Measurements from ENCODE around the gene ANGPTL7. TPM values are rescaled to one million over a fixed set of nuclear protein-coding genes. Genes with fewer than 3 reads are reported as not detected.

The ANGPTL7 gene
- not detected for total RNA-seq

- no peaks in the 10 kb centered on the region for H3K4me1 Mint-ChIP-seq (ENCODE audit: low read depth)
- DNase-seq = no peak
- no peak for ATAC-seq
- no peaks in the 10 kb centered on the region for H3K9me3 Mint-ChIP-seq
- no peak within 1 kb of the TSS for H3K4me3 Mint-ChIP-seq
- H3K27me3 Mint-ChIP-seq (ENCODE audit: low read depth) = no peaks in the 10 kb centered on the region
- H3K36me3 Mint-ChIP-seq (ENCODE audit: insufficient read depth) = peaks cover 21% of the 10 kb centered on the region
These were observed at the start of gene ANGPTL7 for GRCh38 chr1:11188858-11189451. Gene ANGPTL7, plus strand, starts transcription at chr1:11189355. Its CDS starts 225 bp downstream, at chr1:11189580.

- Mint-ChIP-seq H3K36me3 (ENCODE audit: insufficient read depth) (peaks cover 34% of the 10 kb centered on the region), H3K27me3 (ENCODE audit: low read depth) (no peaks in the 10 kb centered on the region), H3K9me3 (no peaks in the 10 kb centered on the region), H3K4me3 (no peak overlapping the region), H3K4me1 (ENCODE audit: low read depth) (peaks cover 5% of the 10 kb centered on the region)
- DNase-seq = no peak
- ATAC-seq = no peak
These were observed 46.4 kb upstream of the ANGPTL7 start for GRCh38 chr1:11142618-11143391.

- no peak overlapping the region for H3K4me3 Mint-ChIP-seq
- DNase-seq (no peak), ATAC-seq (no peak)
- no peaks in the 10 kb centered on the region for H3K9me3 Mint-ChIP-seq
- peaks cover 5% of the 10 kb centered on the region for H3K4me1 Mint-ChIP-seq (ENCODE audit: low read depth)
- peaks cover 34% of the 10 kb centered on the region for H3K36me3 Mint-ChIP-seq (ENCODE audit: insufficient read depth)
- H3K27me3 Mint-ChIP-seq (ENCODE audit: low read depth) = no peaks in the 10 kb centered on the region
These were observed 45.8 kb upstream of the ANGPTL7 start for GRCh38 chr1:11143401-11143800.

DNA sequence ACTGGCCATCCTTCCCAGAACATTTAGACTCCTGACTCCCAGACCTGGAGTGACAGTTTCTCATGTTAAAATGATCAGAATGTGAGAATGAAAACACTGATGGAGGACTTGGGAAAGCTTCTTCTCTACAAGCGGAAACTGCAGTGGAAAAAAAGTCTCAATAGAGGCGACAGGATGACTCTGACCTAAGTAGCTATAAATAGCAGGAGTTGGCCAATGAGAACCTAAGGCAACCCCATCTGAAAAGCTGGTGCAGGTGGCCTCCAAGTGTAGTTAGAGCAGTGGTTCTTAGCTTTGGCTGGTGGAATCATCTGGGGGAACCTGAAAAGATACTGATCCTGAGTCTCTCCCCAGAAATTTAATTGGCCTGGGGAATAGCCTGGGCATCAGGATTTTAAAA is 45.2 kb upstream of the ANGPTL7 start:
- ATAC-seq (no peak), DNase-seq (no peak)
- Mint-ChIP-seq H3K36me3 (ENCODE audit: insufficient read depth) (peaks cover 31% of the 10 kb centered on the region), H3K9me3 (no peaks in the 10 kb centered on the region), H3K4me3 (no peak overlapping the region), H3K4me1 (ENCODE audit: low read depth) (peaks cover 5% of the 10 kb centered on the region), H3K27me3 (ENCODE audit: low read depth) (no peaks in the 10 kb centered on the region)

GRCh38 chr1:11144570-11145256 is 44.4 kb upstream of the ANGPTL7 start:
- no peak for DNase-seq
- Mint-ChIP-seq H3K4me1 (ENCODE audit: low read depth) (peaks cover 5% of the 10 kb centered on the region), H3K4me3 (no peak overlapping the region), H3K9me3 (no peaks in the 10 kb centered on the region), H3K36me3 (ENCODE audit: insufficient read depth) (peaks cover 29% of the 10 kb centered on the region), H3K27me3 (ENCODE audit: low read depth) (no peaks in the 10 kb centered on the region)
- ATAC-seq = no peak

- Mint-ChIP-seq H3K9me3 (no peaks in the 10 kb centered on the region), H3K4me3 (no peak overlapping the region), H3K27me3 (ENCODE audit: low read depth) (no peaks in the 10 kb centered on the region), H3K4me1 (ENCODE audit: low read depth) (peaks cover 5% of the 10 kb centered on the region), H3K36me3 (ENCODE audit: insufficient read depth) (peaks cover 29% of the 10 kb centered on the region)
- DNase-seq (no peak), ATAC-seq (no peak)
These were observed 43.4 kb upstream of the ANGPTL7 start for GRCh38 chr1:11145741-11146140.

GRCh38 chr1:11147197-11147770 is 41.9 kb upstream of the ANGPTL7 start:
- DNase-seq = no peak
- no peaks in the 10 kb centered on the region for H3K9me3 Mint-ChIP-seq

DNA sequence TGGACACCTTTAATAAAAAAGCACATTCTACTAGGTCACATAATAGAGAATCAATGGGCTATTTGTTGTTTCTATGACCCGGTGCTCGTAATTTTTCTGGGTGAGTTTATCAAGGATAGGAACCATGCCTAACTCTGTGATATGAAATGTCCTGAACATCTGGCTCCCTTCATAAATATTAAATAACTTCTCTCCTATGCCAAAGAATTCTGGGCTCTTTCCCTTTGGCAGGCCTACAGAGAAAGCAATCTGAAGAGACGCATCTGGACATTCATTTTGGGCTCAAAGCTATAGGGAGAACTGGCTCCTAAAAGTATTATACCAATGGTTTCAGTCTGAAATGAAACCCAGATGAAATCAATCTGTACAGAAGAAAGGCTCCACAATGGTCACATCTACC is 38.8 kb upstream of the ANGPTL7 start:
- DNase-seq (no peak), ATAC-seq (no peak)
- H3K4me1 Mint-ChIP-seq (ENCODE audit: low read depth) = no peaks in the 10 kb centered on the region
- H3K36me3 Mint-ChIP-seq (ENCODE audit: insufficient read depth) = peaks cover 21% of the 10 kb centered on the region
- H3K9me3 Mint-ChIP-seq = no peaks in the 10 kb centered on the region
- no peak overlapping the region for H3K4me3 Mint-ChIP-seq
- no peaks in the 10 kb centered on the region for H3K27me3 Mint-ChIP-seq (ENCODE audit: low read depth)

More at GRCh38 chr1:11147197-11147770, 41.9 kb upstream of the ANGPTL7 start:
- Mint-ChIP-seq H3K27me3 (ENCODE audit: low read depth) (no peaks in the 10 kb centered on the region), H3K4me3 (no peak overlapping the region), H3K36me3 (ENCODE audit: insufficient read depth) (peaks cover 33% of the 10 kb centered on the region), H3K4me1 (ENCODE audit: low read depth) (peaks cover 5% of the 10 kb centered on the region)
- no peak for ATAC-seq

DNA sequence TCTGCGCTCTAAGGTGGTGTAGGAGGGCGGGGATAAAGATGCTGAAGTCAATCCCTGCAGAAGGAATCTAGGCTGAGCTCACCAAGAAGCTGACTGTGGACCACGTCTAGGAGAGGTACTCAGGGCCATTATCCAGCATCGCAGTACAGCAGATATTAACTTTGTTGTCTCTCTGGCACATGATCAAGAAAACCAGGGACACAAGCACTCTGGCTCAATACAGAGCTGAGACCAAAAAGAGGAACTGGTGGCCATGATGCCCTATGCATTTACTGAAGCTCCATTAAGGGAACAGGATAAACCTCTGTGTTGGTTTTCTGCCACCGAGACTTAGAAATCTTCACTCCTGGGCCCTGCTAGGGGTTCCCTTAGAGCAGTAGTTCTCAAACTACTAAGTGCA is 38.0 kb upstream of the ANGPTL7 start:
- H3K9me3 Mint-ChIP-seq = no peaks in the 10 kb centered on the region
- no peak overlapping the region for H3K4me3 Mint-ChIP-seq
- DNase-seq (no peak), ATAC-seq (no peak)
- peaks cover 23% of the 10 kb centered on the region for H3K36me3 Mint-ChIP-seq (ENCODE audit: insufficient read depth)
- H3K4me1 Mint-ChIP-seq (ENCODE audit: low read depth) = no peaks in the 10 kb centered on the region
- H3K27me3 Mint-ChIP-seq (ENCODE audit: low read depth) = no peaks in the 10 kb centered on the region

- peaks cover 27% of the 10 kb centered on the region for H3K36me3 Mint-ChIP-seq (ENCODE audit: insufficient read depth)
- H3K27me3 Mint-ChIP-seq (ENCODE audit: low read depth) = no peaks in the 10 kb centered on the region
- H3K9me3 Mint-ChIP-seq = no peaks in the 10 kb centered on the region
- no peak overlapping the region for H3K4me3 Mint-ChIP-seq
- DNase-seq = no peak
- peaks cover 6% of the 10 kb centered on the region for H3K4me1 Mint-ChIP-seq (ENCODE audit: low read depth)
- no peak for ATAC-seq
These were observed 37.1 kb upstream of the ANGPTL7 start for GRCh38 chr1:11151826-11152612.

- Mint-ChIP-seq H3K4me1 (ENCODE audit: low read depth) (peaks cover 11% of the 10 kb centered on the region), H3K36me3 (ENCODE audit: insufficient read depth) (peaks cover 28% of the 10 kb centered on the region), H3K27me3 (ENCODE audit: low read depth) (no peaks in the 10 kb centered on the region)
These were observed 36.4 kb upstream of the ANGPTL7 start for GRCh38 chr1:11152755-11153154.

GRCh38 chr1:11153184-11153583 is 36.0 kb upstream of the ANGPTL7 start:
- DNase-seq (no peak), ATAC-seq (no peak)
- no peak overlapping the region for H3K4me3 Mint-ChIP-seq
- H3K4me1 Mint-ChIP-seq (ENCODE audit: low read depth) = peaks cover 13% of the 10 kb centered on the region
- peaks cover 26% of the 10 kb centered on the region for H3K36me3 Mint-ChIP-seq (ENCODE audit: insufficient read depth)
- H3K9me3 Mint-ChIP-seq = no peaks in the 10 kb centered on the region
- no peaks in the 10 kb centered on the region for H3K27me3 Mint-ChIP-seq (ENCODE audit: low read depth)

More at GRCh38 chr1:11152755-11153154, 36.4 kb upstream of the ANGPTL7 start:
- no peak overlapping the region for H3K4me3 Mint-ChIP-seq
- no peak for DNase-seq
- H3K9me3 Mint-ChIP-seq = no peaks in the 10 kb centered on the region
- ATAC-seq = no peak

- no peak for ATAC-seq
- Mint-ChIP-seq H3K36me3 (ENCODE audit: insufficient read depth) (peaks cover 23% of the 10 kb centered on the region), H3K4me3 (no peak overlapping the region)
These were observed 32.7 kb upstream of the ANGPTL7 start for GRCh38 chr1:11156441-11156840.

GRCh38 chr1:11156963-11157362 is 32.2 kb upstream of the ANGPTL7 start:
- Mint-ChIP-seq H3K36me3 (ENCODE audit: insufficient read depth) (peaks cover 25% of the 10 kb centered on the region), H3K27me3 (ENCODE audit: low read depth) (no peaks in the 10 kb centered on the region), H3K9me3 (no peaks in the 10 kb centered on the region), H3K4me1 (ENCODE audit: low read depth) (peaks cover 15% of the 10 kb centered on the region), H3K4me3 (no peak overlapping the region)
- peak in 1 of 2 donors; percentile 30 for ATAC-seq
- no peak for DNase-seq

More at GRCh38 chr1:11156441-11156840, 32.7 kb upstream of the ANGPTL7 start:
- Mint-ChIP-seq H3K9me3 (no peaks in the 10 kb centered on the region), H3K4me1 (ENCODE audit: low read depth) (peaks cover 15% of the 10 kb centered on the region), H3K27me3 (ENCODE audit: low read depth) (no peaks in the 10 kb centered on the region)
- no peak for DNase-seq

Measured in activated T-cell treated with anti-CD3 and anti-CD28 coated beads, Interleukin-2, amount 50 U/mL, for 4 hours (primary cell).